AG09319 (cell line): ENCODE measurements around the gene LDB3.

Source experiments
- DNase-seq: peaks from one replicate; pipeline ENCODE4 v3.0.0-alpha.2; 2010; ENCODE audit warnings: low read depth; ENCODE audit errors: extremely low read depth
- CTCF ChIP-seq: IDR thresholded peaks from 2 replicates; pipeline ENCODE4 v1.5.1; 2011; ENCODE audit warnings: low read depth, mild to moderate bottlenecking, inconsistent platforms, low read length, moderate library complexity

Gene LDB3

GRCh38 chr10:86708783-86709380, 40.6 kb downstream of the LDB3 start:
- DNase-seq, result no peak
- TF ChIP-seq CTCF, result no peak

DNA sequence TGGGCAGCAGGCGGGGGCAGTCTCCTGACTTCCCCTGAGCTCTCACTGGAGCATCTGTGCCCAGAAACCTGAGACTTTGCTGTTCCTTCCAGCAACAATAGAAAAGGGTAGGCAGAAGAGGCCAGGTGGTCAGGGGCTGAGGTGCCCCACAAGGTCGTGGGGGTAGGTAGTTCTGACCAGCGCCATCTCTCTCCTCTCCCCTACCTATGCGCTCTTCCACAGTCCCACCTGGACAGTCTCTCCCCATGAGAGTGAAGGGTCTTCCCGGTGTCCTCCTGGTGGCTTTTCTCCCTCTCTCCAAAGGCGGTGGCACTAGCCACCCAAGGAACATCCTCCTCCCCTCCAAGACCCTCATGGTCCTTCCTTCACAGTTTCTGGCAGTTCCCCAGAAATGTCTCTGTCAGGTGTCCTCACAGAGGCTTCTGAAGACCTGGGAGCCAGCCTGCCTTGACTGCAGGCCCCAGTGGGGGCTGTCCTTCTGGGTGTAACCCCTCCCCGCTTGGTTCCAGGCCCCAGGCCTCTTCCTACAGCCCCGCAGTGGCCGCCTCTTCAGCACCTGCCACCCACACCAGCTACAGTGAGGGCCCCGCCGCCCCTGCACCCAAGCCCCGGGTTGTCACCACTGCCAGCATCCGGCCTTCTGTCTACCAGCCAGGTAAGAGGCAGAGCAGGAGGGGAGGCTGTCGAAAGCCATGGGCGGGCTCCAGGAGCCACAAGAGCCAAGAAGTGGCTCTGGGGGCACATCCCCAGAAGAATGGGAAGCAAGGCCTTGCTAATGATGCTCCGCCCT, 41.3 kb downstream of the LDB3 start:
- no peak for TF ChIP-seq CTCF
- DNase-seq, result no peak

- peak; percentile 66 for TF ChIP-seq CTCF
- peak; percentile 75 for DNase-seq
Measured at GRCh38 chr10:86710987-86711512, 42.7 kb downstream of the LDB3 start.

DNA sequence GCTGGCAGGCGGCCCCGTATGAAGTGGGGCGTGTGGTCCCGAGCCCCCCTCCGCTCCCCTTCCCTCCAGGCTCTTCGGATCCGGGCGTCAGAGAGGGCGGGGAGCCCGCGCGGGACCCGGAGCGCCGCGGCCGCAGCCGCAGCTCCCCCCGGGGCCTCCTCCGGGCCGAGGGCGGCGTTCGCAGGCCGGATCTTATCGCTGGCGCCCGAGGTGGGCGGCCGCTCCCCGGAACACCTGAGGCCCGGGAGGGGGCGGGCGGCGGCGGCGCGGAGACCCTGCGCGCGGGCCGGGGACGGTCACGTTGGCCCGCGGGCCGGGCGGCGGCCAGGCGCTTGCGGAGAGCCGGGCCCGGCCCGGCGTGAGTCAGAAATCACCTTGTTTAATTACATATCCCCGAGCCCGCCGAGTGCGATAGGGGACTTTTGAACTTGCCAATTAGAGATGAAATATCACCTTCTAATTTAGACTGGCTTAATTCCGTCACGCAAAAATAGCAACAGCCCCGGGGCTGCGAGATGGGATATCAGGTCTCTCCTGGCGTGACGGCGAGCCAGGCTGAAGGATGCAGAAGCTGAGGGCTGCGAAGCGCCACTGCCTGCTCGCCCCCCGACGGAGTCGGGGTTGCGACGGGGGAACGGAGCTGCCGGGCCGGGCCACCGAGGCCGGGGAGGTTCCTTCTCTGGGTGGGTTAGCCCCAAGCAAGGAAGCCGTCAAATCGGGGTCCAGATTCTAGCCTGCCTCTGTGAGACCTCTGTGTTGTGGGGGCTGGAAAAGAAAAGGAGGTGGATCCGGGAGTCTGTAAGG, 43.4 kb downstream of the LDB3 start:
- TF ChIP-seq CTCF, result no peak
- no peak for DNase-seq

- TF ChIP-seq CTCF, result no peak
- no peak for DNase-seq
Measured at GRCh38 chr10:86712317-86712707, 44.0 kb downstream of the LDB3 start.

GRCh38 chr10:86715156-86715795, 47.0 kb downstream of the LDB3 start:
- no peak for DNase-seq

More at GRCh38 chr10:86715156-86715795, 47.0 kb downstream of the LDB3 start:
- no peak for TF ChIP-seq CTCF
